8988T (cell line): ENCODE measurements around the gene LCK.
"Not testable (repeated sequence)": the region's sequence is repeated elsewhere in the genome, so short reads cannot be mapped to it uniquely, and the experiment has no call there.

Source experiments
- DNase-seq: peaks from one replicate; pipeline ENCODE4 v3.0.0; 2011

LCK gene

GRCh38 chr1:32240140-32240951 lies 10.7 kb upstream of the LCK start:
- DNase-seq = no peak

- DNase-seq = no peak
Observed at GRCh38 chr1:32241001-32241763, 9.9 kb upstream of the LCK start.

- no peak for DNase-seq
Observed at GRCh38 chr1:32242341-32242851, 8.7 kb upstream of the LCK start.

GRCh38 chr1:32246888-32247273 lies 4.2 kb upstream of the LCK start, which contains the start of gene FAM167B:
Gene FAM167B, plus strand, starts transcription at chr1:32247222. Its CDS starts 200 bp downstream, at chr1:32247422.
- DNase-seq = no peak

GRCh38 chr1:32247452-32247851 lies 3.6 kb upstream of the LCK start:
- no peak for DNase-seq

- peak; percentile 71 for DNase-seq
Observed at GRCh38 chr1:32247983-32248889, 2.8 kb upstream of the LCK start.

- DNase-seq = no peak
Observed at GRCh38 chr1:32249831-32250525, 1.1 kb upstream of the LCK start.

- DNase-seq = no peak
Observed at GRCh38 chr1:32255072-32256071, 4.3 kb downstream of the LCK start.

GRCh38 chr1:32256473-32257226 lies 5.6 kb downstream of the LCK start:
- DNase-seq = no peak

- no peak for DNase-seq
Observed at GRCh38 chr1:32257227-32257508, 6.1 kb downstream of the LCK start.

GRCh38 chr1:32263236-32263593 lies 12.2 kb downstream of the LCK start:
- not testable (repeated sequence) for DNase-seq

GRCh38 chr1:32263744-32264143 lies 12.7 kb downstream of the LCK start:
- no peak for DNase-seq

GRCh38 chr1:32265846-32266245 lies 14.8 kb downstream of the LCK start:
- no peak for DNase-seq

GRCh38 chr1:32266921-32267591 lies 16.0 kb downstream of the LCK start:
- DNase-seq = no peak

- DNase-seq = no peak
Observed at GRCh38 chr1:32269744-32270143, 18.7 kb downstream of the LCK start.

- no peak for DNase-seq
Observed at GRCh38 chr1:32272557-32273390, 21.7 kb downstream of the LCK start.

- no peak for DNase-seq
Observed at GRCh38 chr1:32273391-32274208, 22.5 kb downstream of the LCK start.
